GM12878 (cell line): ENCODE measurements around the gene ZNF423.

ENCODE experiments used
- BMI1 ChIP-seq: fragments of 450-650 bp; IDR thresholded peaks from 2 replicates; pipeline ENCODE4 v1.6.1; 2016; ENCODE audit warnings: mild to moderate bottlenecking, moderate library complexity, borderline replicate concordance
- CREB1 ChIP-seq: IDR thresholded peaks from 2 replicates; pipeline ENCODE4 v1.6.1; 2012; ENCODE audit warnings: low read depth, mild to moderate bottlenecking, inconsistent platforms
- EZH2 ChIP-seq: IDR thresholded peaks from 2 replicates; pipeline ENCODE4 v1.6.1; 2012; ENCODE audit warnings: low read depth, mild to moderate bottlenecking, control low read depth, inconsistent platforms, low read length, borderline replicate concordance; ENCODE audit not compliant: control insufficient read depth
- MXI1 ChIP-seq: fragments of 150-350 bp; IDR thresholded peaks from 2 replicates; pipeline ENCODE4 v1.6.1; 2011; ENCODE audit warnings: low read depth, mild to moderate bottlenecking, inconsistent platforms, low read length, improper control_type of control experiment
- NFYA ChIP-seq: IDR thresholded peaks from 2 replicates; pipeline ENCODE4 v1.6.1; 2011; ENCODE audit warnings: low read depth, mild to moderate bottlenecking, low read length, improper control_type of control experiment, borderline replicate concordance
- POLR2A ChIP-seq: IDR thresholded peaks from 2 replicates; pipeline ENCODE4 v1.6.1; 2011; ENCODE audit warnings: low read depth, mild to moderate bottlenecking, low read length
- SMC3 ChIP-seq: IDR thresholded peaks from 2 replicates; pipeline ENCODE4 v1.6.1; 2011; ENCODE audit warnings: low read length, improper control_type of control experiment, borderline replicate concordance
- YY1 ChIP-seq: IDR thresholded peaks from 2 replicates; pipeline ENCODE4 v1.6.1; 2011; ENCODE audit warnings: low read depth, mild to moderate bottlenecking, low read length
- ZNF622 ChIP-seq: fragments of 450-650 bp; IDR thresholded peaks from 2 replicates; pipeline ENCODE4 v1.6.1; 2017; ENCODE audit warnings: mild to moderate bottlenecking, inconsistent platforms
- TF ChIP-seq, protein P1 (sequence below): IDR thresholded peaks from 2 replicates; pipeline ENCODE4 v1.6.1; 2012; ENCODE audit warnings: mild to moderate bottlenecking, low read depth, low read length
- TF ChIP-seq, protein P2 (sequence below): IDR thresholded peaks from 2 replicates; pipeline ENCODE4 v1.6.1; 2012; ENCODE audit warnings: low read depth, low read length, improper control_type of control experiment
- TF ChIP-seq, protein P3 (sequence below), 3 experiments: IDR thresholded peaks in 2 of 3; conservative IDR thresholded peaks in 1 of 3; 2 replicates each; pipeline ENCODE4 v1.5.1; 2011; ENCODE audit warnings: low read depth in 3 of 3, low read length in 3 of 3, mild to moderate bottlenecking in 3 of 3, control low read depth in 2 of 3, moderate library complexity in 2 of 3, inconsistent platforms in 1 of 3, mixed read lengths in 1 of 3; ENCODE audit not compliant: control insufficient read depth in 2 of 3, insufficient read depth in 1 of 3; ENCODE audit errors: extremely low read depth in 1 of 3
- TF ChIP-seq, protein P4 (sequence below): fragments of 450-650 bp; IDR thresholded peaks from 2 replicates; pipeline ENCODE4 v1.6.1; 2017; ENCODE audit warnings: mild to moderate bottlenecking, moderate library complexity

DNA sequence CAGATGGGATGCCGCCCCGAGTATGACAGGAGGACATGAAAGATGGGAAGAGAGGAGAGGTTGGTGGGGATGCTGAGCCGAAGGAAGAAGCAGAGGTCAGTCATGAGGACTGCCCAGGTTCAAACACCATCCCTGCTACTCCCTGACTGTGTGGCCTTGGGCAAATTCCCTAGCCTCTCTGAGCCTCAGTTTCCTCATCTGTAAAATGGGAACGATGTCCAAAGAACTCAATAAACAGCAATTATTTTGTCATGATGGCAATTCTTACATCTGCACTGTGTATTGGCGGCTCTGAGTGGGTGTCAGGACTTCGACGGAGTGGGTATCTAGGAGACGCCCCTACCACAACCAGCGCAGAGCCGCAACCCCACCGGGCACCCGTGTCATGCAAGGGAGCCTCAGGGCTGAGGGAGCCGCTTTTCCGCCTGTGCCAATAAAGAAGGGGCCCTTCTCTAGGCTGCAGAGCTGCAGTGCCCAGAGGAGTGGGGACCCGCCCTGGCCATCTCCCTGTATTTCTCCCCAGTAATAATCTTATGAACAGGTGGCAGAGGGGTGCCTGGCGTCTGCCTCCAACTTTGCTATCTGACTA, 173.2 kb downstream of the ZNF423 start:
- TF ChIP-seq EZH2 (no peak), POLR2A (no peak), MXI1 (no peak), CREB1 (no peak), YY1 (no peak), SMC3 (no peak), ZNF622 (no peak), BMI1 (no peak), NFYA (no peak)
- TF ChIP-seq, protein P1, sequence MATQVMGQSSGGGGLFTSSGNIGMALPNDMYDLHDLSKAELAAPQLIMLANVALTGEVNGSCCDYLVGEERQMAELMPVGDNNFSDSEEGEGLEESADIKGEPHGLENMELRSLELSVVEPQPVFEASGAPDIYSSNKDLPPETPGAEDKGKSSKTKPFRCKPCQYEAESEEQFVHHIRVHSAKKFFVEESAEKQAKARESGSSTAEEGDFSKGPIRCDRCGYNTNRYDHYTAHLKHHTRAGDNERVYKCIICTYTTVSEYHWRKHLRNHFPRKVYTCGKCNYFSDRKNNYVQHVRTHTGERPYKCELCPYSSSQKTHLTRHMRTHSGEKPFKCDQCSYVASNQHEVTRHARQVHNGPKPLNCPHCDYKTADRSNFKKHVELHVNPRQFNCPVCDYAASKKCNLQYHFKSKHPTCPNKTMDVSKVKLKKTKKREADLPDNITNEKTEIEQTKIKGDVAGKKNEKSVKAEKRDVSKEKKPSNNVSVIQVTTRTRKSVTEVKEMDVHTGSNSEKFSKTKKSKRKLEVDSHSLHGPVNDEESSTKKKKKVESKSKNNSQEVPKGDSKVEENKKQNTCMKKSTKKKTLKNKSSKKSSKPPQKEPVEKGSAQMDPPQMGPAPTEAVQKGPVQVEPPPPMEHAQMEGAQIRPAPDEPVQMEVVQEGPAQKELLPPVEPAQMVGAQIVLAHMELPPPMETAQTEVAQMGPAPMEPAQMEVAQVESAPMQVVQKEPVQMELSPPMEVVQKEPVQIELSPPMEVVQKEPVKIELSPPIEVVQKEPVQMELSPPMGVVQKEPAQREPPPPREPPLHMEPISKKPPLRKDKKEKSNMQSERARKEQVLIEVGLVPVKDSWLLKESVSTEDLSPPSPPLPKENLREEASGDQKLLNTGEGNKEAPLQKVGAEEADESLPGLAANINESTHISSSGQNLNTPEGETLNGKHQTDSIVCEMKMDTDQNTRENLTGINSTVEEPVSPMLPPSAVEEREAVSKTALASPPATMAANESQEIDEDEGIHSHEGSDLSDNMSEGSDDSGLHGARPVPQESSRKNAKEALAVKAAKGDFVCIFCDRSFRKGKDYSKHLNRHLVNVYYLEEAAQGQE: no peak
- TF ChIP-seq, protein P2, sequence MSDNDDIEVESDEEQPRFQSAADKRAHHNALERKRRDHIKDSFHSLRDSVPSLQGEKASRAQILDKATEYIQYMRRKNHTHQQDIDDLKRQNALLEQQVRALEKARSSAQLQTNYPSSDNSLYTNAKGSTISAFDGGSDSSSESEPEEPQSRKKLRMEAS: no peak
- TF ChIP-seq, protein P3, sequence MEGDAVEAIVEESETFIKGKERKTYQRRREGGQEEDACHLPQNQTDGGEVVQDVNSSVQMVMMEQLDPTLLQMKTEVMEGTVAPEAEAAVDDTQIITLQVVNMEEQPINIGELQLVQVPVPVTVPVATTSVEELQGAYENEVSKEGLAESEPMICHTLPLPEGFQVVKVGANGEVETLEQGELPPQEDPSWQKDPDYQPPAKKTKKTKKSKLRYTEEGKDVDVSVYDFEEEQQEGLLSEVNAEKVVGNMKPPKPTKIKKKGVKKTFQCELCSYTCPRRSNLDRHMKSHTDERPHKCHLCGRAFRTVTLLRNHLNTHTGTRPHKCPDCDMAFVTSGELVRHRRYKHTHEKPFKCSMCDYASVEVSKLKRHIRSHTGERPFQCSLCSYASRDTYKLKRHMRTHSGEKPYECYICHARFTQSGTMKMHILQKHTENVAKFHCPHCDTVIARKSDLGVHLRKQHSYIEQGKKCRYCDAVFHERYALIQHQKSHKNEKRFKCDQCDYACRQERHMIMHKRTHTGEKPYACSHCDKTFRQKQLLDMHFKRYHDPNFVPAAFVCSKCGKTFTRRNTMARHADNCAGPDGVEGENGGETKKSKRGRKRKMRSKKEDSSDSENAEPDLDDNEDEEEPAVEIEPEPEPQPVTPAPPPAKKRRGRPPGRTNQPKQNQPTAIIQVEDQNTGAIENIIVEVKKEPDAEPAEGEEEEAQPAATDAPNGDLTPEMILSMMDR (IDR thresholded peaks at IDR 0.05 in 2 of 3, conservative IDR thresholded peaks at IDR 0.05 in 1 of 3; ENCODE audit: control insufficient read depth in 2 of 3, extremely low read depth in 1 of 3, insufficient read depth in 1 of 3, low read depth in 3 of 3, low read length in 3 of 3): no peak
- TF ChIP-seq, protein P4, sequence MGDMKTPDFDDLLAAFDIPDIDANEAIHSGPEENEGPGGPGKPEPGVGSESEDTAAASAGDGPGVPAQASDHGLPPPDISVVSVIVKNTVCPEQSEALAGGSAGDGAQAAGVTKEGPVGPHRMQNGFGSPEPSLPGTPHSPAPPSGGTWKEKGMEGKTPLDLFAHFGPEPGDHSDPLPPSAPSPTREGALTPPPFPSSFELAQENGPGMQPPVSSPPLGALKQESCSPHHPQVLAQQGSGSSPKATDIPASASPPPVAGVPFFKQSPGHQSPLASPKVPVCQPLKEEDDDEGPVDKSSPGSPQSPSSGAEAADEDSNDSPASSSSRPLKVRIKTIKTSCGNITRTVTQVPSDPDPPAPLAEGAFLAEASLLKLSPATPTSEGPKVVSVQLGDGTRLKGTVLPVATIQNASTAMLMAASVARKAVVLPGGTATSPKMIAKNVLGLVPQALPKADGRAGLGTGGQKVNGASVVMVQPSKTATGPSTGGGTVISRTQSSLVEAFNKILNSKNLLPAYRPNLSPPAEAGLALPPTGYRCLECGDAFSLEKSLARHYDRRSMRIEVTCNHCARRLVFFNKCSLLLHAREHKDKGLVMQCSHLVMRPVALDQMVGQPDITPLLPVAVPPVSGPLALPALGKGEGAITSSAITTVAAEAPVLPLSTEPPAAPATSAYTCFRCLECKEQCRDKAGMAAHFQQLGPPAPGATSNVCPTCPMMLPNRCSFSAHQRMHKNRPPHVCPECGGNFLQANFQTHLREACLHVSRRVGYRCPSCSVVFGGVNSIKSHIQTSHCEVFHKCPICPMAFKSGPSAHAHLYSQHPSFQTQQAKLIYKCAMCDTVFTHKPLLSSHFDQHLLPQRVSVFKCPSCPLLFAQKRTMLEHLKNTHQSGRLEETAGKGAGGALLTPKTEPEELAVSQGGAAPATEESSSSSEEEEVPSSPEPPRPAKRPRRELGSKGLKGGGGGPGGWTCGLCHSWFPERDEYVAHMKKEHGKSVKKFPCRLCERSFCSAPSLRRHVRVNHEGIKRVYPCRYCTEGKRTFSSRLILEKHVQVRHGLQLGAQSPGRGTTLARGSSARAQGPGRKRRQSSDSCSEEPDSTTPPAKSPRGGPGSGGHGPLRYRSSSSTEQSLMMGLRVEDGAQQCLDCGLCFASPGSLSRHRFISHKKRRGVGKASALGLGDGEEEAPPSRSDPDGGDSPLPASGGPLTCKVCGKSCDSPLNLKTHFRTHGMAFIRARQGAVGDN: no peak
